Activated CD8-positive, alpha-beta memory T cell treated with anti-CD3 and anti-CD28 coated beads, Interleukin-2, amount 50 U/mL, for 24 hours (primary cell): Measurements from ENCODE around the gene GADD45GIP1.

Experiments used
- DNase-seq: peaks from one replicate; pipeline ENCODE4 v3.0.0-alpha.2; 2020; ENCODE audit errors: extremely low read depth

Gene GADD45GIP1

GRCh38 chr19:12907166-12907565 lies 49.9 kb downstream of the GADD45GIP1 start:
- no peak for DNase-seq
